ENCODE results near the gene PARD3. TPM values are rescaled to one million over a fixed set of nuclear protein-coding genes. Genes with fewer than 3 reads are reported as not detected.
"Not testable (repeated sequence)": the region's sequence is repeated elsewhere in the genome, so short reads cannot be mapped to it uniquely, and the experiment has no call there.

The PARD3 gene
- total and polyA plus RNA-seq, 2 experiments from 2014 or later = 6.3 to 21.2 TPM

- peak; percentile 23 for DNase-seq
- Histone ChIP-seq H3K27me3 (replicated peaks; ENCODE audit: insufficient read depth) (no peaks in the 10 kb centered on the region), H3K4me1 (ENCODE audit: insufficient read depth) (no peaks in the 10 kb centered on the region), H3K4me2 (ENCODE audit: unreplicated experiment) (no peak overlapping the region), H3K27ac (no peak overlapping the region), H3K4me3 (no peak overlapping the region), H3K9me2 (ENCODE audit: insufficient read depth) (no peaks in the 10 kb centered on the region), H2AFZ (no peak overlapping the region), H4K20me1 (ENCODE audit: insufficient read depth) (no peaks in the 10 kb centered on the region), H3K36me3 (ENCODE audit: low read depth) (no peaks in the 10 kb centered on the region), H3K9ac (no peak overlapping the region), H3K79me2 (ENCODE audit: insufficient read depth) (no peaks in the 10 kb centered on the region), H3F3A (ENCODE audit: insufficient read depth) (no peaks in the 10 kb centered on the region), H3K9me3 (ENCODE audit: low read depth) (no peaks in the 10 kb centered on the region)
- in situ Hi-C loops (cut with MboI) = no loop called here
- TF ChIP-seq EZH2phosphoT487 (IDR thresholded peaks at IDR 0.05; ENCODE audit: insufficient read depth, low read depth) (no peak), EZH2 (IDR thresholded peaks at IDR 0.05; ENCODE audit: insufficient read depth, poor library complexity, severe bottlenecking) (no peak)
- 58 to 76% methylated on average over 2 of the region's 2 CpGs for WGBS, 2 experiments (ENCODE audit: low coverage in 1 of 2, low lambda C conversion rate in 2 of 2, missing lambda C conversion rate in 2 of 2)
Measured at GRCh38 chr10:34449836-34450235, 365.3 kb downstream of the PARD3 start.

GRCh38 chr10:34446049-34446448, 369.0 kb downstream of the PARD3 start:
- no peak overlapping the region for H3K27ac ChIP-seq
- no peak overlapping the region for H3K4me2 ChIP-seq (ENCODE audit: unreplicated experiment)
- no peaks in the 10 kb centered on the region for H3K27me3 ChIP-seq (replicated peaks; ENCODE audit: insufficient read depth)
- no peaks in the 10 kb centered on the region for H3K4me1 ChIP-seq (ENCODE audit: insufficient read depth)
- no peaks in the 10 kb centered on the region for H4K20me1 ChIP-seq (ENCODE audit: insufficient read depth)
- no peak overlapping the region for H3K4me3 ChIP-seq
- H2AFZ ChIP-seq = no peak overlapping the region
- no peaks in the 10 kb centered on the region for H3K9me2 ChIP-seq (ENCODE audit: insufficient read depth)
- no peaks in the 10 kb centered on the region for H3F3A ChIP-seq (ENCODE audit: insufficient read depth)
- H3K9me3 ChIP-seq (ENCODE audit: low read depth) = no peaks in the 10 kb centered on the region
- 74 to 80% methylated on average over 3 of the region's 3 CpGs for WGBS, 2 experiments (ENCODE audit: low coverage in 1 of 2, low lambda C conversion rate in 2 of 2, missing lambda C conversion rate in 2 of 2)
- H3K79me2 ChIP-seq (ENCODE audit: insufficient read depth) = no peaks in the 10 kb centered on the region
- TF ChIP-seq EZH2phosphoT487 (IDR thresholded peaks at IDR 0.05; ENCODE audit: insufficient read depth, low read depth) = no peak
- TF ChIP-seq EZH2 (IDR thresholded peaks at IDR 0.05; ENCODE audit: insufficient read depth, poor library complexity, severe bottlenecking) = no peak
- no peaks in the 10 kb centered on the region for H3K36me3 ChIP-seq (ENCODE audit: low read depth)
- in situ Hi-C loops (cut with MboI) = no loop called here
- H3K9ac ChIP-seq = no peak overlapping the region
- DNase-seq = no peak

- Histone ChIP-seq H3K9me3 (ENCODE audit: low read depth) (no peaks in the 10 kb centered on the region), H3K4me3 (no peak overlapping the region), H4K20me1 (ENCODE audit: insufficient read depth) (no peaks in the 10 kb centered on the region), H3K9me2 (ENCODE audit: insufficient read depth) (no peaks in the 10 kb centered on the region), H3K27me3 (replicated peaks; ENCODE audit: insufficient read depth) (no peaks in the 10 kb centered on the region), H2AFZ (no peak overlapping the region), H3K4me1 (ENCODE audit: insufficient read depth) (peaks cover 2% of the 10 kb centered on the region; the same call in 1 of the 2 replicates), H3K27ac (no peak overlapping the region), H3K36me3 (ENCODE audit: low read depth) (no peaks in the 10 kb centered on the region), H3K79me2 (ENCODE audit: insufficient read depth) (no peaks in the 10 kb centered on the region), H3K9ac (no peak overlapping the region), H3F3A (ENCODE audit: insufficient read depth) (no peaks in the 10 kb centered on the region), H3K4me2 (ENCODE audit: unreplicated experiment) (no peak overlapping the region)
- DNase-seq = peak; percentile 32
- TF ChIP-seq EZH2 (IDR thresholded peaks at IDR 0.05; ENCODE audit: insufficient read depth, poor library complexity, severe bottlenecking) = no peak
- TF ChIP-seq EZH2phosphoT487 (IDR thresholded peaks at IDR 0.05; ENCODE audit: insufficient read depth, low read depth) = no peak
- 79 to 84% methylated on average over 4 of the region's 4 CpGs for WGBS, 2 experiments (ENCODE audit: low coverage in 1 of 2, low lambda C conversion rate in 2 of 2, missing lambda C conversion rate in 2 of 2)
- in situ Hi-C loops (cut with MboI) = no loop called here
Measured at GRCh38 chr10:34444223-34445183, 370.6 kb downstream of the PARD3 start.

GRCh38 chr10:34439386-34439785, 375.7 kb downstream of the PARD3 start:
- DNase-seq = peak; percentile 72
- Histone ChIP-seq H3K4me1 (ENCODE audit: insufficient read depth) (peaks cover 11% of the 10 kb centered on the region), H3K4me2 (ENCODE audit: unreplicated experiment) (peak overlapping the region; percentile 17)
- 20 to 27% methylated on average over 4 of the region's 4 CpGs for WGBS, 2 experiments (ENCODE audit: low coverage in 1 of 2, low lambda C conversion rate in 2 of 2, missing lambda C conversion rate in 2 of 2)
- H3K9ac ChIP-seq; H3K27ac ChIP-seq; H3K36me3 ChIP-seq (ENCODE audit: low read depth); H3K27me3 ChIP-seq (replicated peaks; ENCODE audit: insufficient read depth); H4K20me1 ChIP-seq (ENCODE audit: insufficient read depth); H2AFZ ChIP-seq; H3K4me3 ChIP-seq; H3K9me2 ChIP-seq (ENCODE audit: insufficient read depth); in situ Hi-C loops (cut with MboI); H3K9me3 ChIP-seq (ENCODE audit: low read depth); H3K79me2 ChIP-seq (ENCODE audit: insufficient read depth); H3F3A ChIP-seq (ENCODE audit: insufficient read depth): not testable (repeated sequence)
